Measurements from ENCODE around the gene F10.
"Not testable (repeated sequence)": the region's sequence is repeated elsewhere in the genome, so short reads cannot be mapped to it uniquely, and the experiment has no call there.

F10 gene

DNA sequence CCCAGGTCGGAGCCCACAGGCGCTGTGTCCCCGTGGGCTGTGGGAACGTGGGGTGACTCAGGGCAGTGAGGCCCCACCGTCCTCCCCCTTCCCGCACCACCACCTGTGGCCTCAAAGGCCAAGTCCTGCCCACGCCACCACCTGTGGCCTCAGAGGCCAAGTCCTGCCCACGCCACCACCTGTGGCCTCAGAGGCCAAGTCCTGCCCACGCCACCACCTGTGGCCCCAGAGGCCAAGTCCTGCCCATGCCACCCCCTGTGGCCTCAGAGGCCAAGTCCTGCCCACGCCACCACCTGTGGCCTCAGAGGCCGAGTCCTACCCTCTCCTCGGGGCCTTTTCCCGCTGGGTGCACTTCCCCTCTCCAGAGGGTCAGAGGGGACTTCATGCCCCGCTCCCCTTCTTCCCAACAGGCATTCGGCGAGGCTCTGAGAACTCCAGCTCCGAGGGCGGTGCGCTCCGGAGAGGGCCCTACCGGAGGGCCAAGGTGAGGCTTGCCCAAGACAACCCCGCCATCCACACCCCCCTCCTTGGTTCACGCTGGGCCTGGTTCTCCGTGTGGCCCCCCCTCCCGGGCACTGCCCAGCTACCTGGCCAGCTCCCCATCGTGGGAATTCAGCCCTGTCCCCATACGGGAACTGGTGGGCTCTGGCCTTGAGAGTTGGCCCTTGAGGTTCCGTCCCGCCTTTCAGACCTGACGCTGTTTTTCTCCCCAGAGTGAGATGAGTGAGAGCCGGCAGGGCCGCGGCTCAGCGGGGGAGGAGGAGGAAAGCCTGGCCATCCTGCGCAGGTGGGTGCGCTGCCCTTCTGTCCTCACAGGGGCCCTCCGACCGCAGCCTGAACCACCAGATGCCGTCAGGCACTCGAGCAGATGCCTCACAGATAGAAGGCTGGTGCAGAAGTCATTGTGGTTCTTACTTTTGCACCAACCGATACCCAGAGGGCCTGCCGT lies 44.4 kb upstream of the F10 start:
- H3K36me3 ChIP-seq (ENCODE audit: insufficient read depth, insufficient read length, low read length) = no peaks in the 10 kb centered on the region
- TF ChIP-seq SUZ12 (IDR thresholded peaks at IDR 0.05; ENCODE audit: extremely low read depth, insufficient read depth, insufficient read length) = no peak
- no peak for TF ChIP-seq ZNF274 (IDR thresholded peaks at IDR 0.05; ENCODE audit: low read depth, low read length)
- no peak for TF ChIP-seq YY1 (IDR thresholded peaks at IDR 0.05; ENCODE audit: insufficient read depth, insufficient read length)
- no peak for DNase-seq (ENCODE audit: low read depth, low spot score)
- H3K4me1 ChIP-seq (ENCODE audit: insufficient read depth, insufficient read length) = no peaks in the 10 kb centered on the region
- no peak overlapping the region for H3K4me3 ChIP-seq (ENCODE audit: insufficient read length, low read depth)
- no peaks in the 10 kb centered on the region for H3K9me3 ChIP-seq (ENCODE audit: insufficient read depth, low read length)
- no peaks in the 10 kb centered on the region for H3K27me3 ChIP-seq (ENCODE audit: insufficient read depth, insufficient read length)
- no peak overlapping the region for H3K9ac ChIP-seq (ENCODE audit: insufficient read length, low read depth)

DNA sequence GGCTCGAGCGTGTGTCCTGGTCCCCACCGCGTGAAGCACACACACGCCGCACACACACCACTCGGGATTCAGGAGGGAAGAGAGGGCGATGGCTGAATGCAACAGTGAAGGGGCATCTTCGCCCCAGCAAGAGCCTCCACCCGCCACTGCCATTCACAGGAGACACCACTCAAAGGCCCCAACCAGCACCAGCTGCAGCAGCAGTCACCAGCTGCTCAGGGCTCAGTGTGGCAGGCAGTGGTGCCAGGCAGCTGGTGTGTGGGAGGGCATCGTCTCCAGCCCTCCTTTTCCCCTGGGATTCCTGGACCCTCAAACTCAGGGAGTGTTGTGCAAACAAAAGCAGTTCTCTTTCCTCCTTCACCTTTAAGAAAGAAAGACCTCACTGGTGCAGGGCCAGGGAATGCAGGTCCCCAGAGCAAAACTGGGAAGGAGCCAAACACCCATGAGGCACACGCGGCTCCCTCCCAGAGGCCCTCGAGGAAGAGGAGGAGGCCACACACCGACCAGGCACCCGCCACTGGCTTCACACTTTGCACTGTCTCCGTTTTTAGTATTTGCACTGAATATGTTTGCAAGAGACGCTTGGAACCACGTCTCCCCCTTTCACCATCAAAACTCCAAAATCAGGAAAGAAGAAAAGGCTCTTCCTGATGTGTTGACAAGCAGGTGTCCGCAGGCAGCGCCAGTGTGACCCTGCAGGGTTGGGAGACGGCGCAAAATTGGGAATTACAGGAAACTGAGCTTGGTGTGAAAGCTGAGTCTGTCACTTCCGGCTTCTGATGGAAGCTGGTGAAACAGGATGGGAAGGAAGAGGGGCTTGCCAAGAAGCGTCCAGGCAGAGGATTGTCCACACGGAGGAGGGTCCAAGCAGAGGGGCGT lies 43.5 kb upstream of the F10 start:
- Histone ChIP-seq H3K36me3 (ENCODE audit: insufficient read depth, insufficient read length, low read length) (no peaks in the 10 kb centered on the region), H3K9me3 (ENCODE audit: insufficient read depth, low read length) (no peaks in the 10 kb centered on the region), H3K9ac (ENCODE audit: insufficient read length, low read depth) (no peak overlapping the region), H3K4me1 (ENCODE audit: insufficient read depth, insufficient read length) (no peaks in the 10 kb centered on the region), H3K27me3 (ENCODE audit: insufficient read depth, insufficient read length) (no peaks in the 10 kb centered on the region), H3K4me3 (ENCODE audit: insufficient read length, low read depth) (no peak overlapping the region)
- DNase-seq (ENCODE audit: low read depth, low spot score) = no peak
- TF ChIP-seq ZNF274 (IDR thresholded peaks at IDR 0.05; ENCODE audit: low read depth, low read length) (no peak), YY1 (IDR thresholded peaks at IDR 0.05; ENCODE audit: insufficient read depth, insufficient read length) (no peak), SUZ12 (IDR thresholded peaks at IDR 0.05; ENCODE audit: extremely low read depth, insufficient read depth, insufficient read length) (no peak)

DNA sequence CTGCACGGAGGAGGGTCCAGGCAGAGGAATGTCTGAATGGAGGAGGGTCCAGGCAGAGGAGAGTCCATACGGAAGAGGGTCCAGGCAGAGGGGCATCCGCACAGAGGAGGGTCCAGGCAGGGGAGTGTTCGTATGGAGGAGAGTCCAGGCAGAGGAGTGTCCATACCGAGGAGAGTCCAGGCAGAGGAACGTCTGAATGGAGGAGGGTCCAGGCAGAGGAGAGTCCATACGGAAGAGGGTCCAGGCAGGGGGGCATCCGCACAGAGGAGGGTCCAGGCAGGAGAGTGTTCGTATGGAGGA lies 42.9 kb upstream of the F10 start:
- H3K9me3 ChIP-seq (ENCODE audit: insufficient read depth, low read length); H3K4me1 ChIP-seq (ENCODE audit: insufficient read depth, insufficient read length); H3K4me3 ChIP-seq (ENCODE audit: insufficient read length, low read depth); H3K9ac ChIP-seq (ENCODE audit: insufficient read length, low read depth); H3K27me3 ChIP-seq (ENCODE audit: insufficient read depth, insufficient read length); DNase-seq (ENCODE audit: low read depth, low spot score); H3K36me3 ChIP-seq (ENCODE audit: insufficient read depth, insufficient read length, low read length): not testable (repeated sequence)

DNA sequence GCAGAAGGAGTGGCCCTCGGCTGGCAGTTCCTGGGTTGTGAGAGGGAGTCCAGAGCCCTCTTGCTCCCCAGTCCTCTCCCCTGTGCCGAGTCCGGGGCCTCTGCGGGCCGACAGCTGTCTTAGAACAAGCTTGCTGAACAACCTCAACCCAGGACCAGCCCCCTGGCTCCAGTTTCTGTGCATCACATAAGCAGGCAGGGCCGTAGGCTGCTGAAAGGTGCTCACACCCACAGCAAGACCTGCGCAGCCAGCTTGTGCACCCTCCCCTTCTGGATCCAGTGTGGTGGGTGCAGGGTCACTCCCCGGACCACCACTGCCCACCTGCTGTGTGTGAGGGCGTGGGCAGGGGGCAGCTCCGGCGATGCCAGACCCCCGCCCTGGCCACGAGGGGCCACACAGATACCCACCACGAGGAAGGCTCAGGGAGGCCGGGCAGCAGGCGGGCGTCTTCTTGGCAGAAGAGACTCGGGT lies 42.2 kb upstream of the F10 start:
- DNase-seq (ENCODE audit: low read depth, low spot score) = no peak
- TF ChIP-seq YY1 (IDR thresholded peaks at IDR 0.05; ENCODE audit: insufficient read depth, insufficient read length) = no peak
- no peak for TF ChIP-seq ZNF274 (IDR thresholded peaks at IDR 0.05; ENCODE audit: low read depth, low read length)
- no peak for TF ChIP-seq SUZ12 (IDR thresholded peaks at IDR 0.05; ENCODE audit: extremely low read depth, insufficient read depth, insufficient read length)
- H3K4me3 ChIP-seq (ENCODE audit: insufficient read length, low read depth) = no peak overlapping the region
- H3K27me3 ChIP-seq (ENCODE audit: insufficient read depth, insufficient read length) = no peaks in the 10 kb centered on the region
- H3K36me3 ChIP-seq (ENCODE audit: insufficient read depth, insufficient read length, low read length) = no peaks in the 10 kb centered on the region
- H3K9ac ChIP-seq (ENCODE audit: insufficient read length, low read depth) = no peak overlapping the region
- H3K4me1 ChIP-seq (ENCODE audit: insufficient read depth, insufficient read length) = no peaks in the 10 kb centered on the region
- H3K9me3 ChIP-seq (ENCODE audit: insufficient read depth, low read length) = no peaks in the 10 kb centered on the region

DNA sequence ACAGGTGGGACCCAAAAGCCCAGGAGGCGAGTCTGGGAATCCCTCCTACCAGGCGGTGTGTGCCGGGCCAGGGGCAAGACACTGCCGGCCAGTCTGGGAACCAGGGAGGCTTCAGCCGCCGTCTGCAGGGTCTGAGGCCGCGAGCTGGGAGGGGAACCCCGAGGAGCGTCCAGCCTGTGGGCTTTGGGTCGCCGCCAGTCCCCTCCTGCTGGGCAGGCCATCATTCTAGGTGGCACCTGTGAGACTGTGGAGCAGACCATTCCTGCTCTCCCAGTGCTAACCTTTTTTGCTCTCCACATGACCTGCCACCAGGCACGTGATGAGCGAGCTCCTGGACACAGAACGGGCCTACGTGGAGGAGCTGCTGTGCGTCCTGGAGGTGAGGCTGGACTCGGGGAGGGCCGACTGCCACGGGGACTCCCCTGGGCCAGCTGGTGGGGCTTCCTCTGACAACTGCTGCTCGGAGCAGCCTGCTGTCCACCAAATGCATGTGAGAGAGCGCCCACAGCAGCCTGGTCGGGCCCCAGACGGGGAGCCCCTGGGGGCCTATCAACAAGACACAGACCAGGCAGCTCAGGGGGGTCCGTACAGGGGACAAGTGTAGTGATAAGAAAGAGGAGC lies 41.6 kb upstream of the F10 start:
- Histone ChIP-seq H3K36me3 (ENCODE audit: insufficient read depth, insufficient read length, low read length) (no peaks in the 10 kb centered on the region), H3K4me1 (ENCODE audit: insufficient read depth, insufficient read length) (no peaks in the 10 kb centered on the region), H3K9ac (ENCODE audit: insufficient read length, low read depth) (no peak overlapping the region), H3K9me3 (ENCODE audit: insufficient read depth, low read length) (no peaks in the 10 kb centered on the region), H3K4me3 (ENCODE audit: insufficient read length, low read depth) (no peak overlapping the region), H3K27me3 (ENCODE audit: insufficient read depth, insufficient read length) (no peaks in the 10 kb centered on the region)
- DNase-seq (ENCODE audit: low read depth, low spot score) = no peak
- no peak for TF ChIP-seq ZNF274 (IDR thresholded peaks at IDR 0.05; ENCODE audit: low read depth, low read length)
- TF ChIP-seq YY1 (IDR thresholded peaks at IDR 0.05; ENCODE audit: insufficient read depth, insufficient read length) = no peak
- TF ChIP-seq SUZ12 (IDR thresholded peaks at IDR 0.05; ENCODE audit: extremely low read depth, insufficient read depth, insufficient read length) = no peak

GRCh38 chr13:113082198-113083021 lies 40.2 kb upstream of the F10 start:
- Histone ChIP-seq H3K27me3 (ENCODE audit: insufficient read depth, insufficient read length) (no peaks in the 10 kb centered on the region), H3K4me1 (ENCODE audit: insufficient read depth, insufficient read length) (peaks cover 4% of the 10 kb centered on the region), H3K4me3 (ENCODE audit: insufficient read length, low read depth) (no peak overlapping the region), H3K9me3 (ENCODE audit: insufficient read depth, low read length) (no peaks in the 10 kb centered on the region), H3K9ac (ENCODE audit: insufficient read length, low read depth) (no peak overlapping the region), H3K36me3 (ENCODE audit: insufficient read depth, insufficient read length, low read length) (no peaks in the 10 kb centered on the region)
- TF ChIP-seq ZNF274 (IDR thresholded peaks at IDR 0.05; ENCODE audit: low read depth, low read length) (no peak), SUZ12 (IDR thresholded peaks at IDR 0.05; ENCODE audit: extremely low read depth, insufficient read depth, insufficient read length) (no peak), YY1 (IDR thresholded peaks at IDR 0.05; ENCODE audit: insufficient read depth, insufficient read length) (no peak)
- DNase-seq (ENCODE audit: low read depth, low spot score) = no peak

Data from NT2/D1 (cell line).